ENCODE data around the gene MEGF6.

The MEGF6 gene

DNA sequence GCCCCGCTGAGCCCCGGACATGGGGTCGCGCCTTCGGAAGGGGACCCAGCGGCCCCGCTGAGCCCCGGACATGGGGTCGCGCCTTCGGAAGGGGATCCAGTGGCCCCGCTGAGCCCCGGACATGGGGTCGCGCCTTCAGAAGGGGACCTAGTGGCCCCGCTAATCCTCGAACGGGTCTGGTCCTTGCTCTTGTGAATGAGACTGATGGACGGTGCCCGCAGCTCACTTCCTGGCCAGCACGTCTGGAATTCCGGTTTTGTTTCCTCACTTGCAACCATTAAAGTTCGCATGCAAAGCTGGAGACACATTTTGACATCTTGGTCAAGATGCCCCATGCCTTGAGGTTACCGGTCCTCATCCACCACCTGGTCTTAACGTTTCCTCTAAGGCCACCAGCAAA, 33.0 kb upstream of the MEGF6 start:
- no peak for DNase-seq (ENCODE audit: low read depth in 2 of 2)

DNA sequence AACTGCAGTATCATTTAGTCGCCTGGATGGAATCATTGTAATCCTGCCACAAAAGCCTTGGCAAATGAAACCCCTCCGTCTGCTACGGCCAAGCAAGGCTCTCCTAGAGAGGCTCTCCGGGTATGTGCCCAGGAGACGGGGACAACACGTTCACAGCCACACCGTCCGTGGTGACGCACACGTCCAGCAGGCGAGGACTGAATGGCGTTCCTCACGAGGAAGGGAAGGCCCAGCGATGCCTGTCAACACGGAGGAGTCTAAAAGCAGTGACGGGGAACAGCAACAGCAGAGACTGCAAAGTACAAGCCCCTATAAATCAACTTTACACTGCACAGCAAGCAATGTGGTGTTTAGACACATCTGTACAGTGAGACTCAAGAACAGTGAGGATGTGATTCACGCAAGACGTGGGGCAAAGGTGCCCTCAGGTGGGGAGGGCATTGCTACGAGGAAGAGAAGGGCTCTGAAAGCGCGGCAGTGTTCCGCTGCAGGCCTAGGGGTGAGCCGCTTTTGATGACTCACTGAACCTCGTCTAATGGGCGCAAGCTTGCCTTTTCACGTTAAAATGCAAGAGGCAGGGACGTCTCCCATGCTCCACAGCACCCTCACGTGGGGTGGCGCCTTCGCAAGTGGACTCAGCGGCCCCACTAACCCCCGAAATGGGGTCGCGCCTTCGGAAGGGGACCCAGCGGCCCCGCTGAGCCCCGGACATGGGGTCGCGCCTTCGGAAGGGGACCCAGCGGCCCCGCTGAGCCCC, 31.8 kb upstream of the MEGF6 start:
- no peak for DNase-seq (ENCODE audit: low read depth in 2 of 2)

DNA sequence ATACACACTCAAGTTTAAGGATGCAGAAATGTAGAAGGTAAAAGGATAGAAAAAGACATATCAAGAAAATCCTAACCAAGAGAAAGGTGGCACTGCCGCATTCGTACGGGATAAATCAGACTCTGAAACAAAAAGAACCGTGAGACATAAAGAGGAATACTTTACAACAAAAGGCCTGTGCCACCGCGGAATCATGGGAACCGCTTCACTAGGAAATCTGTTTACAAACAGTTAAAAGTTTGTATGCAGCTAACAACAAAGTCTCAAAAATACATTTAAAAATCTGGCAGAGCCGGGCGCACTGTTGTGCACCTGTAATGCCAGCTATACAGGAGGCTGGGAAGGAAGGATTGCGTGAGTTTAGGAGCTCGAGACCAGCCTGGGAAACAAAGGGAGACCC, 30.5 kb upstream of the MEGF6 start:
- DNase-seq (ENCODE audit: low read depth in 2 of 2), result no peak

DNA sequence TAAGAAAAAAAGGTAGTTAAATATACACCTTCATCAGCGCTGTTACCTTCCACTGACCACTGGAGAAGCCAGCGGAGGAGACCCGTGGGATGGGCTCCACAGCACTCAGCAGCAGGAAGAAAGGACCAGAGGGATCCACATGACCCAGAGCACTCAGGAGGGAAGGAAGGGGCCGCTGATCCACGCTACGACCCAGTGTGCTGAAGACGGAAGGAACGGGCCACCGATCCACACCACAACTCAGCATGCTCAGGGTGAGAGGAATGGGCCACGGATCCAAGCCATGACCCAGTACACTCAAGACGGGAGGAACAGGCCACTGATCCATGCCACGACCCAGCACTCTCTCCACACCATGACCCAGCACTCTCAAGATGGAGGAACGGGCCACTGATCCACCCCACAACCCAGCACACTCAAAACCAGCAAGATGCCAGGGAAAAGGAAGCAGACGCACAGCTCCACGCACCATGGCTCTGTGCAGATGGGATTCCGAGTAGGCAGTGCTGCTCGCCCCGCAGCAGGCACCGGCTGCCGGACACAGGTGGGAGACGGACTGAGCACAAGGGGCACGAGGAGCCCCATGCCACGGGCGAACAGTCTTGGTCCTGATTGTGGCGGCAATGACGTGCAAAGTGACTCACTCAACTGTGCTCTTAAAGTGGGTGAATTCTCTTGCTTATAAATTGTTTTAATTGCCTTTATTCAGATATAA, 29.9 kb upstream of the MEGF6 start:
- no peak for DNase-seq (ENCODE audit: low read depth in 2 of 2)

DNA sequence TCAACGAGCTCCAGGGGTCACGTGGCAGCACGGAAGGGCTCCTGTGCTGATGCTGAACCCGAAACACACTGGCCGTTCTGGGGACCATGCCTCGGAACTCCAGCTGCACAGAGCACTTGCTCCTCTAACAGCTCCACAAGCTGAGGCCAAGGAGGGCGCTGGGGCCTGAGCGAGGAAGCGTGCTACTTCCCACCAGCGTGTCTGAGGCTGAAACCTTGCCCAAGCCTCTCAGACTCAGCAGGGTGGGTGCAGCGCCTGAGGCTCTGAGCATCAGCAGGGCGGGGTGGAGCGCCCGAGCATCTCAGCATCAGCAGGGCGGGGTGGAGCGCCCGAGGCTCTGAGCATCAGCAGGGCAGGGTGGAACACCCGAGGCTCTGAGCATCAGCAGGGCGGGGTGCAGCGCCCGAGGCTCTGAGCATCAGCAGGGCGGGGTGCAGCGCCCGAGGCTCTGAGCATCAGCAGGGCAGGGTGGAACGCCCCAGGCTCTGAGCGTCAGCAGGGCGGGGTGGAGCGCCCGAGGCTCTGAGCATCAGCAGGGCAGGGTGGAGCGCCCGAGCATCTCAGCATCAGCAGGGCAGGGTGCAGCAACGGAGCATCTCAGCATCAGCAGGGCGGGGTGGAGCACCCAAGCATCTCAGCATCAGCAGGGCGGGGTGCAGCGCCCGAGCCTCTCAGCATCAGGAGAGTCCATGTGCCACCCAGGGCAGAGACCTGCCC, 29.0 kb upstream of the MEGF6 start:
- no peak for DNase-seq (ENCODE audit: low read depth in 2 of 2)

DNA sequence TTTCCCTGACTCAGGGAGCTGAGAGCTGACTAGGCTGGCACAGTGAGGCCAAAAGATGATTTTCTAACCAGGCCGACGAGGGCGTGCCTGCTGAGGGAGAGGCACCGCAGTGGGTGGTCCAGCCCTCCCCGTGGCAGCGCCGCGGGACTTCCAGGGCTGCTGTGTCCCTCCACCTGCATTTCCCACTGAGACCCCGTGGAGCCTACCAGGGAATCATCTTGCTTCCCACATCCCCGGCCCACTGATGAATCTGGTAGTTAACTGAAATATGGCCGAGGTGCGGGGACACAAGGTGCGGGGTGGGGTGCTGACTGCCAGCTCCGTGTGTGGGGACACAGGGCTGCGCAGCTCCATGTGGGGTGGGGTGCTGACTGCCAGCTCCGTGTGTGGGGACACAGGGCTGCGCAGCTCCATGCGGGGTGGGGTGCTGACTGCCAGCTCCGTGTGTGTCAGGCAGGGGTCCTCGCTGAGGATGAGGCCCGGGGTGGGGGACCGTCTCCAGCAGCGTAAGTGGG, 28.1 kb upstream of the MEGF6 start:
- no peak for DNase-seq (ENCODE audit: low read depth in 2 of 2)

DNA sequence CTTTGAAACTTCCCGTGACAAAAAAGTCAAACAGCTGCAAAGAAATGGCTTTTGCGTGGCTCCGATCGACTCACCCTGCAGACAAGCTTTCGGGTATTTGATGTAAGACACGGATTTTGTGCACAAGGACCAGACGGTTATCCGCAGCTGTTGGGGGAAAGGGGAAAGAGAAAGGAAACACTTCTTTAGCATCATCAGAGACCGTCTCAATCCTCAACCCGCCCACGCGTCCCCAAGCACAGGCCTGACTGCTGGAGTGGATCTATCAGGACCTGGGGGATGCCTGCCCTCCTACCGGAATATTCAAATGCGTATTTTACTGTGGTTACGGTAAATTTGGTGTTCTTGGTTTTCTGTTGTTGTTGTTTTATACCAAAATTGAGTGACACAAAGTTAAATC, 27.4 kb upstream of the MEGF6 start:
- no peak for DNase-seq (ENCODE audit: low read depth in 2 of 2)

DNA sequence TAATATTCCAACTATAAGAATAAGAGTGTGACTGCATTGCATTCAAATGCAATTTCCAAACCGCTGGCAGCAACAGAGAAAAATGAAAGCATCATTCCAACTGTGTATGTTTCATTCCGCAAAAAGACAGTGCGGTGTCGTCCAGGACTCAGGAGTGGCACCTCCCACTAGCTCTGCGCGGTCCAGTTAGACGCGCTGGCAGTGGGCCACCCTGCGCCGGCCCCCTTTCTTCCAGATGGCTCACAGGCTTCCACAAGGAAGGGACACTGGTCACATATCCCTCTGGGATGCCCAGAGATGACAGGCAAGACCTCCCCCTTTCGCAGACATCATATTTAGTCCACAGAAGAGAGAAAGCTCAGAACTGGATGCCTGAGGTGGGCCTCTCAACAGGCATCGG, 26.7 kb upstream of the MEGF6 start:
- DNase-seq (ENCODE audit: low read depth in 2 of 2), result no peak

DNA sequence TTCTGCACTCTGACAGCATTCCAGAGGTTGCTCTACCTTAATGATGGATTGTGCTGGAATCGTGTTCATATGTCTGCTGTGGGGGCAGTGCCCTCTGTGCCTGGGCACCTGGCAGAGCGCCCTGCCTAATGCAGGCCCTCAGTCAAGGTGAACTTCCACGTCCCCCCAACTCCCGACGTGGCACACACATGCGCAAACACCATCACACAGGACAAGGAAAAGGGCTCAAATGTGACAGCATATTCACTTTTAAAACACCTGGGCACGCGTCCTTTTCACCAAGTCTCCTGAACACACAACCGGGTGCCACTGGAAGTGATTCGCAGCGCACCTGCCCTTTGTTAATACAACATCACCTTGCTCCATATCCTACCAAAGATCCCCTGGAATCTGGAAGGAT, 25.2 kb upstream of the MEGF6 start:
- no peak for DNase-seq (ENCODE audit: low read depth in 2 of 2)

DNA sequence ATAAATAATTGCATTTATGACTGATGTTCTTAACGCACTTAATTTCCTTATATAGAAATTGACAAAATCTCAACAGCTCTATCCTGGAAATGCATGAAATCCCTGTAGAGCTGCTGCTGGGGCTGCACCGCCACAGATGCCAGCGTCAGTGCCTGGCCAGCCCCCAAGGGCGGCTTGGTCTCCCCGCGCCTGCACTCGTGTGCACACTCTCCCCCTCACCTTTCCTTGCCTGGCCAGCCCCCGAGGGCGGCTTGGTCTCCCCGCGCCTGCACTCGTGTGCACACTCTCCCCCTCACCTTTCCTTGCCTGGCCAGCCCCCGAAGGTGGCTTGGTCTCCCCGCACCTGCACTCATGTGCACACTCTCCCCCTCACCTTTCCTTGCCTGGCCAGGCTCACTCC, 24.8 kb upstream of the MEGF6 start:
- DNase-seq (ENCODE audit: low read depth in 2 of 2), result no peak

DNA sequence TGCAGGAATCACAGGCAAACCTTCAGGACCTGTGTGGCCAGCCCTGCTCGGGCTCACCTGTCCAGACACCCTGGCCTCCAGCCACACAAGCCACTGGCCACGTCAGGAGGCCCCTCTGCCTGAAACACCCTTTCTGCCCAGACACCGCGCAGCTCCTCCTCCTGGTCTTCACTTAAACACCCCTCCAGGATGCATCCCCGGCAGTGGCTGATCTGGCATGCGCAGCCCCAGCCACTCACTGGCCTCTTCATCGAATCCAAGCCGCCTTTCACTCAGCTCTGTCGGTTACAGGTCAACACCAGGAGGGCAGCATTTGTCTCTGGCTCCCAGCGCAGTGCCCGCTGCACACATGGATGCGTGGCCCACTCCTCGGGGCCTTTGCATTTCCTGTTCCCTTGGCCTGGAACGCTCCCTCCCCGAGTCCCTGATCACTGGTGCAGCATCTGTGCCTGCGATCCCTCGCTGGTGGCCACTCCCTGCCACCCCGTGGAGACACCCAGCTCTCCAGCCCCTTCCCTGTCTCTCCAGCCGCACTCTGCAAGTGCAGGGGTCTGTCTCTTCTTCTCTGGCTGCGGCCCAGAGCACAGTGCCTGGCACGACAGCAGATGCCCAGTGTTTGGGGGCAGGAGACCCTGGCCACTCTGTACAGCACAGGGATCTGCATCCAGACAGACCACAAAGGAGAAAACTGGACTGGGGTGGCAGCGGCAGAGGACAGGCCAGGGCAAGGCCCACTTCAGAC, 22.9 kb upstream of the MEGF6 start:
- DNase-seq (ENCODE audit: low read depth in 2 of 2), result no peak

DNA sequence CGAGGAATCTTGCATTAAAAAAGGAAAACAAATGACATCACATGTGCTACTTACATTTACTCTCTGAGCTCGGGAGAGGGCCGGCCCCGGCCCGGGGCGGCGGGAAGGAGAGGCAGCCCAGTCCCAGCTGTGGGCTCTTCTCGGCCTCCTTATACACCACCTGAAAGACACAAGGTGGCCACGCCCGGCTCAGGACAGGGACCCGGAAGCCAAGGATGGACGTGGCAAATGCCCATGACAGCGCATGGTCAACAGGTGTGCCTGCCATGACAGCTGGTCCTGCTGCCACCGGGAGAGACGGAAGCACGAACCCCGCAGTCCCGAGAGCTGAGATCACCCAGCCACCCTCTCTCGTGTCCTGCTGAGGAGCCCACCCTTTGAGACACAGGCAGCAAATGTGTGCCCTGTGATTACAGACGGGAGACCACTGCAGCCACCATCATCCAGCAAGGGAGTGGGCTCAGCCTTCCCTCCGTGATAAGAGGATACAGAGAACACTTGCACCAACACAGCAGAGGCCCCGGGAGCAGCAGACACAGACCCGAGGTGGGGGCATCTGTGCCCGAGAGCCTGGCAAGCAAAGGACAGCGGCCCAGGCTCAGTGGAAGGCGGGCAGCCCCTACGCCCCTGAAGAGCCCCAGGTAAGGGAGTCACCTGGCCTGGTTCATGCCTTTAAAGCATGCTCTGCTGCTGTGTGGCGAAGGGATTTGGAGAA, 22.2 kb upstream of the MEGF6 start:
- no peak for DNase-seq (ENCODE audit: low read depth in 2 of 2)

DNA sequence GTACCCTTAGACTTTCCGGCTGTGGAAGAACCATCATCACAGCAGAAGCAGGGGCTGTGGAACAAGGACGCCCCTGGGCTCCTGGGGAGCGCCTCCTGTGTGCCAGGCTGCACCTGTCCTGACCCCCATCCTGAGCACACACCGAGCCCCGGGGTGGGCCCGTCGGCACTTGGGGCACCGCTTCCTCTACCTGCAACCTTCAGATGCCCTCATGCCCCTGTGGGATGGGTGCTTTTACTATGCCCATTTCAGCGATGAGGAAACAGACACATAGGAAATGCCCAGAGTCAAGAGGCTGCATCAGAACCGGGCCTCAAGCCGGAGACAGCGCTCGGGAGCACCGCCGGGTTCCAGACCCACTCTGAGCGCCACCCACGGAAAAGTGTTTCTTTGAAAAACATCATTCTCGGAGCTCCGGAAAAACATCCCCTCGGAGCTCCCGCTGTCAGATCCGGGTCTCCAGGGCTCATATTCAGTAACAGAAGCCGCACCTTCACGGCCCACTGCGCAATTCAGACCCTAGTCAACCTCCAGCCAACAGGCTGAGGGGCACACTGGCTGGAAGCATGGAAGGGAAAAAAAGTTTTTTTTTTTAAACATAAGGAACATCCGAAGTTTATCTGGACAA, 21.5 kb upstream of the MEGF6 start:
- no peak for DNase-seq (ENCODE audit: low read depth in 2 of 2)

DNA sequence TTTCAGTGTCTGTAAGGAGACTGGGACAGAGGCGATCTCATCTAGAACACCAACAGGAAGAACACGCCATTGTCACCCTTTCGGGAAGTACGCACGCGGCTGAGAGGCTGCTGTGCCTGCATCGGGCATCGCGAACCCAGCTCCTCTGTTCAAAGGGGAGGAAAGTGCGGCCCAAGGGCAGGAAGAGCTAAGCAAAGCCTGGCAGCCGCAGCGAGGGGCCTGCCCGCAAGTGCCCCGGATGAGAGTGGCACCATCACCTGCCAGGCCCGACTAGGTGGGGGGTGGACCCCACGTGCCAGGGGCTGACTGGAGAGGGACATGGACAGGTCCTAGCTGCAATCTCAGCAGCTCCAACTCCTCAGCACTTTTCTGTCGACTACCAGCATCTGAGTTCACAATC, 21.0 kb upstream of the MEGF6 start:
- no peak for DNase-seq (ENCODE audit: low read depth in 2 of 2)

DNA sequence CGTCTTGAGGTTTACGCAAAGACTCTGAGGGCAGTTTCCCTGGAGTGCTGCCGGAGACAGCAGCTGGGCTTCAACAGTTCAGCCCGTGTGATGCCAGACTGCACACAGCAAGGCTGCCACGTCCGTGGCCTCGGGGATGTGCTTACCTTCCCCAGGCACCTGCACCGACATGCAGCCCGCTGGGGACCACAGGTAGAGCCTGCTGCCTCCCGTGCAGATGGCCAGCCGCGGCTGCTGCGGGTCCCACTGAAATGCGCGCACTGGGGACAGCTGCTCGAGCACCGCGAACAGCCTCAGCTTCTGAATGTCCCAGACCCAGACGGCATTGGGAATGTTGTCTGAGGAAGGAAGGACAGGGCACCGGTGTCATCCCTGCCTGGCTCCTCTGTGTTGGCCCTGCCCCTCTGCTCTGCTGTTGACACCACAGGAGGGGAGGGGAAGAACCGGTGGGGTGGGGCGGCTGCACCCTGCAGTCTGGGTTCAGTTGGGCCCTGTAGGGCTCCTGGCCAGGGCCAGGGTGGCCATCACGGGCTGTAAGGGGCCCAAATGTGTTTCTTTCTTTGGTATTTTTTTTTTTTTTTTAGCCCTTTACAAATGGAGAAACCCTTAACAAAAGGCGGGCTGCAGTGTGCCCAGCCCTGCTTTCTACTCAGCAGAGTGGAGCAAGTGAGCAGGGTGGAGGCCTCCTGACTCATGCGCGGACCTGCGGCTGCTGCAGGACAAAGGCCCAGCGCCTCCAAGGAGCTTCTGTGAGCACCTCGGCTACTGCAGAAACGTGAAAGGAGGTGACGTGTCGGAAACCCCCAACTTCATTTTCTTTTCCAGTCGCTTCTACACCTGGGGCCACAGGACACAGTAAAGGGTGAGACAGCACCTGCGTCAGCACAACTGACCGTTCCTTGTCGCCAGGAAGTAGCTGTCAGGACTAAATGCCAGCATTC, 20.3 kb upstream of the MEGF6 start:
- no peak for DNase-seq (ENCODE audit: low read depth in 2 of 2)

DNA sequence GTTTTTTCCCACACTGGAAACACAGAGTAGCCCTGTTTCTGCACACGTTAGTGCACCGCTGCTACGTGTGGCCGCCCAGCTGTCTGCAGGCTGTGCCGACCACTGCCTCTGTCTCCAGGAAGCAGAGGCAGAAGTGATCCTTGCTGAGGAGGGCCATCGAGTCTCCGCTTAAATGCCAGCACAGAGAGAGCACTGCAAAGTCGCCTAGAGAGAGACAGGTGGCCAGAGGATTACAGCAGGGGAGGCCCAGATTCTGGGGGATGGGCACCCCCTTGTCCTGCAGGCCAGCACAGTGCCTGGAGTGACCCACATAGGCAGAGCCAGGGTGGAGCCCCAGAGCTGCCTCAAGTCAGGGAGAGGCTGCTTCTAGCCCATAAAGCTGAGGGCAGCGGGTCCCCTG, 19.6 kb upstream of the MEGF6 start:
- no peak for DNase-seq (ENCODE audit: low read depth in 2 of 2)

DNA sequence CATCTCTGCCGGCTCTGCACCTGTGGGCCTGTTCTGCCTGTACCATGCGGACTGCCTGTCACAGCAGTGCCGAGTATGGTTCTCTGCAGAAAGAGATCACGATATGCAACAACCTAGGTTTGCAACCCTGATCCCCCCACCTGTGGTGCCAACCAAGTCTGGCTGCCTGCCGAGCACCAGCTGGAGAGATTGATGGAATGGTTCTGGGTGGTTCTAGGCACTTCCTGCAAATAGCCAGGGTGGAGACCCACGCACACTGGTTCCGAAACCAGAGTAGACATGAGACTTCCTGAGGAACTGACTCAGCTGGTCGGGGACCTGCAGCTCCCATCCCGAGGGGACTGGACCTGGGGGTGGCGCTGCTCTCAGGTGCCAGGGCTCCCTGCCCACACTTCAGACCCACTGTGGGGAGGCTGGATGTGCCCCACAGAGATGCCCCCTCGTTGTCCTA, 18.9 kb upstream of the MEGF6 start:
- DNase-seq (ENCODE audit: low read depth in 2 of 2), result no peak

DNA sequence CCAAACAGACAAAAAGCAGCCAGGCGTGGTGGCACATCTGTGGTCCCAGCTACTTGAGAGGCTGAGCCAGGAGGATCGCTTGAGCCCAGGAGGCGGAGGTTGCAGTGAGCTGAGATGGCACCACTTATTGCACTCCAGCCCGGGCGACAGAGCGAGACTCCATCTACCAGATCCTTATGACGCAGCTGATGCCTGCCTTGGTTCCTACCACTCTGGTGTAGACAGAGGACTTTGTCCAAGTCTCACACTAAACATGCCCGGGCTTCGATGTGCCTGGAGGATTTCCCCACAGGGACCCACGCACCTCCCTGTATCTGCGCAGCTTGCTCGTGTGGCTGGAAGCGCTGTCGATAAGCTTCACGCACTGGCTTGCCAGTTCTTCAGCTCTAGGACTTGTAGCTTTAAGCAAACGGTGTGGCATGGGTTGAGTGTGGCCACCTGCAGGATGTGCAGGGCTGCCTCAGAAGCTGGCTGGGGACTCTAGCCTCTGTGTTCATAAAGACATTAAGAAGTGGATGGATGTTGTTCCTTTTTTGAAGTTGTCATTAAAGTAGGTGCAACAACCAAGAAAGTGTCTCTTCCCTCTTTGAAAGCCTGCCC, 18.4 kb upstream of the MEGF6 start:
- DNase-seq (ENCODE audit: low read depth in 2 of 2), result no peak

DNA sequence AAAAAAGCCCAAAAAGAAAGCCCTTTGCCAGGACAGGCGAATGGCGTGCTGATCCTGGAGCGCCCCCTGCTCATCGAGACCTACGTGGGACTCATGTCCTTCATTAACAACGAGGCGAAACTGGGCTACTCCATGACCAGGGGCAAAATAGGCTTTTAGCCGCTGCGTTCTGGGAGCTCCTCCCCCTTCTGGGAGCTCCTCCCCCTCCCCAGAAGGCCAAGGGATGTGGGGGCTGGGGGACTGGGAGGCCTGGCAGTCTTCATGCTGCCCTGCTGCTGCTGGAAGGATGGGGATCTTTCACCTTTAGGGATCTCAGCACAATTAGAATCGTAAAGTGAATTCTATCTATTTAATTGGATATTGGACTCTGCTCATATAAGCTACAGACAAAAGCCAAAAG, 17.1 kb upstream of the MEGF6 start:
- DNase-seq (ENCODE audit: low read depth in 2 of 2), result no peak
